Kidney (tissue), 14 donors: Measurements from ENCODE around the gene YWHAH. TPM values are rescaled to one million over a fixed set of nuclear protein-coding genes. Genes with fewer than 3 reads are reported as not detected.
A peak's percentile ranks its signal among the peaks of the same experiment; 100 is the strongest.

ENCODE experiments used
- DNase-seq, 5 donors: peaks; one replicate each; pipeline ENCODE4 v3.0.0-alpha.2; 2013 to 2020
- FAIRE-seq: peaks from 2 replicates; lab custom pipeline; 2012; peaks lifted over from hg19 to GRCh38; lab: Jason Lieb, UNC
- H3K27ac ChIP-seq, 2 donors: one replicate each; pipeline ENCODE4 v1.7.0; 2013; ENCODE audit warnings: low read depth in 2 of 2, low read length in 2 of 2, inconsistent platforms in 1 of 2
- H3K27me3 ChIP-seq: one replicate; pipeline ENCODE4 v1.7.1; 2013; ENCODE audit warnings: low read length, inconsistent platforms; ENCODE audit not compliant: control insufficient read depth, insufficient read depth
- H3K36me3 ChIP-seq, 3 donors: one replicate each; pipeline versions ENCODE4 v1.7.0 to v1.7.1; 2013; ENCODE audit warnings: low read length in 3 of 3, control low read depth in 1 of 3, inconsistent platforms in 1 of 3; ENCODE audit not compliant: insufficient read depth in 3 of 3, control insufficient read depth in 2 of 3
- H3K4me1 ChIP-seq, 3 donors: one replicate each; pipeline versions ENCODE4 v1.7.0 to v1.7.1; 2013; ENCODE audit warnings: low read length in 3 of 3, inconsistent platforms in 1 of 3, low read depth in 1 of 3; ENCODE audit not compliant: control insufficient read depth in 2 of 3, insufficient read depth in 2 of 3
- H3K4me3 ChIP-seq, 3 donors: one replicate each; pipeline versions ENCODE4 v1.7.0 to v1.8.1; 2013; ENCODE audit warnings: low read length in 3 of 3, control low read depth in 1 of 3, inconsistent platforms in 1 of 3
- H3K9ac ChIP-seq, 3 donors: one replicate each; pipeline versions ENCODE4 v1.7.0 to v1.7.1; 2013; ENCODE audit warnings: low read length in 3 of 3, control low read depth in 1 of 3, inconsistent platforms in 1 of 3
- H3K9me3 ChIP-seq, 3 donors: one replicate each; pipeline versions ENCODE4 v1.7.0 to v1.7.1; 2013; ENCODE audit warnings: low read length in 3 of 3, control low read depth in 1 of 3, inconsistent platforms in 1 of 3; ENCODE audit not compliant: control insufficient read depth in 2 of 3, insufficient read depth in 1 of 3
- CTCF ChIP-seq: IDR thresholded peaks from 3 replicates; pipeline ENCODE4 v1.5.1; 2012; ENCODE audit warnings: mild to moderate bottlenecking, moderate library complexity, borderline replicate concordance; ENCODE audit not compliant: insufficient read depth; ENCODE audit errors: extremely low read depth
- intact Hi-C: fragments of 100-400 bp; cut with DNase I; formaldehyde crosslinking; loops from one replicate; pipeline ENCODE4 v1.11.1; 2022
- polyA plus RNA-seq: library from polyadenylated mRNA; stranded (reverse); fragments of 350-450 nt; fragmentation: Illumina TruSeq; extraction: RNeasy Lipid Tissue Mini Kit (QIAGEN cat#74804); gene quantifications from one replicate; pipeline ENCODE4 v1.2.3, GENCODE V29; 2014; ENCODE audit warnings: low read depth, low replicate concordance; ENCODE audit not compliant: insufficient read depth
- total RNA-seq: library from RNA; stranded (reverse); fragmentation: NEBNext Ultra II Directional; extraction: Animal tissue kit (Norgen Biotek cat#: 25700); gene quantifications from one replicate; pipeline ENCODE4 v1.2.1, GENCODE V29; 2021
- donor health status: control.
- donor health status: control.
- donor health status: control.
- donor health status: control.
- donor health status: control.
- donor health status: DM: yes; HTN: yes; CAD: no.
- donor health status: Normal renal cell carcinoma (clear cell type).

Gene YWHAH
- total and polyA plus RNA-seq, 2 donors from 2014 or later = 82.0 to 274 TPM

GRCh38 chr22:31952472-31952871 lies 8.1 kb downstream of the YWHAH start:
- DNase-seq (no peak), FAIRE-seq (no peak)
- Histone ChIP-seq H3K36me3 (peaks cover 3 to 17% (median 3%) of the 10 kb centered on the region in 3 donors), H3K9me3 (no peaks in the 10 kb centered on the region), H3K9ac (no peak overlapping the region), H3K27me3 (no peaks in the 10 kb centered on the region), H3K27ac (no peak overlapping the region), H3K4me1 (peaks cover 0 to 10% (median 6%) of the 10 kb centered on the region in 3 donors), H3K4me3 (no peak overlapping the region)
- intact Hi-C loops = no loop called here
- no peak for TF ChIP-seq CTCF

- no peak for FAIRE-seq
- Histone ChIP-seq H3K27me3 (no peaks in the 10 kb centered on the region), H3K4me3 (no peak overlapping the region), H3K4me1 (peaks cover 0 to 10% (median 6%) of the 10 kb centered on the region in 3 donors), H3K9me3 (no peaks in the 10 kb centered on the region), H3K36me3 (peaks cover 3 to 23% (median 7%) of the 10 kb centered on the region in 3 donors), H3K9ac (no peak overlapping the region), H3K27ac (no peak overlapping the region)
- no peak for DNase-seq
- intact Hi-C loops = no loop called here
- no peak for TF ChIP-seq CTCF
These were observed 8.9 kb downstream of the YWHAH start for GRCh38 chr22:31953261-31953660.

- intact Hi-C loops = no loop called here
- no peaks in the 10 kb centered on the region for H3K27me3 ChIP-seq
- no peak for TF ChIP-seq CTCF
- no peak overlapping the region for H3K4me3 ChIP-seq
- H3K9me3 ChIP-seq = no peaks in the 10 kb centered on the region
- peak overlapping the region in 1 of 2 donors; percentile 49 for H3K27ac ChIP-seq
- FAIRE-seq (no peak), DNase-seq (peak in 1 of 5 donors; percentile 22)
- H3K36me3 ChIP-seq = peaks cover 3 to 23% (median 7%) of the 10 kb centered on the region in 3 donors
- H3K9ac ChIP-seq = no peak overlapping the region
- H3K4me1 ChIP-seq = peaks cover 0 to 10% (median 6%) of the 10 kb centered on the region in 3 donors
These were observed 10.5 kb downstream of the YWHAH start for GRCh38 chr22:31954535-31955523.
